IMR-90 (cell line): Measurements from ENCODE around the gene RUNX1. TPM values are rescaled to one million over a fixed set of nuclear protein-coding genes. Genes with fewer than 3 reads are reported as not detected.

Experiments
- ATAC-seq: fragments of 200-7000 bp; cut with Tn5 transposase; 2 replicates; pipeline ENCODE4 v1.9.1; 2020; ENCODE audit warnings: low read depth, mild to moderate bottlenecking, moderate library complexity
- BruUV-seq: library from RNA; stranded (reverse); fragments of 400-500 nt; replicated peaks from 2 replicates; lab custom pipeline; 2021; lab: Mats Ljungman, UMichigan
- CTCF ChIA-PET: fragments of 300-600 bp; formaldehyde crosslinking; extraction: SDS; loops from one replicate; lab custom pipeline; 2021; ENCODE audit warnings: antibody characterized with exemption; lab: Yijun Ruan, JAX
- POLR2A ChIA-PET: fragments of 300-600 bp; sonication (Branson Sonifier 250); formaldehyde crosslinking; loops from one replicate; lab custom pipeline; 2022; ENCODE audit warnings: antibody characterized with exemption; ENCODE audit not compliant: unreplicated experiment; lab: Charles Lee
- DNase-seq: peaks from one replicate; pipeline ENCODE4 v3.0.0; 2013
- H2AFZ ChIP-seq: replicated peaks from 2 replicates; pipeline ENCODE3; 2013; ENCODE audit warnings: low read length, mild to moderate bottlenecking; ENCODE audit not compliant: poor library complexity
- H2AK5ac ChIP-seq: 2 replicates; pipeline ENCODE4 v1.6.1; 2013; ENCODE audit warnings: low read depth, low read length, inconsistent platforms
- H2AK9ac ChIP-seq: replicated peaks from 2 replicates; pipeline ENCODE3; 2013; ENCODE audit warnings: mild to moderate bottlenecking, low read depth, low read length, moderate library complexity; ENCODE audit not compliant: poor library complexity
- H2BK120ac ChIP-seq: 2 replicates; pipeline ENCODE4 v1.6.1; 2013; ENCODE audit warnings: low read depth, low read length, inconsistent platforms
- H2BK15ac ChIP-seq: 3 replicates; pipeline ENCODE4 v1.6.1; 2013; ENCODE audit warnings: low read depth, low read length, inconsistent platforms
- H2BK20ac ChIP-seq: 2 replicates; pipeline ENCODE4 v1.6.1; 2013; ENCODE audit warnings: low read depth, mild to moderate bottlenecking, inconsistent platforms, low read length, moderate library complexity
- H2BK5ac ChIP-seq: 2 replicates; pipeline ENCODE4 v1.6.1; 2013; ENCODE audit warnings: mild to moderate bottlenecking, low read depth, low read length, inconsistent platforms; ENCODE audit not compliant: poor library complexity, severe bottlenecking
- H3K14ac ChIP-seq: replicated peaks from 2 replicates; pipeline ENCODE4 v1.6.1; 2013; ENCODE audit warnings: low read depth, low read length, inconsistent platforms
- H3K18ac ChIP-seq: 2 replicates; pipeline ENCODE4 v1.6.1; 2013; ENCODE audit warnings: low read depth, low read length, control low read depth
- H3K23ac ChIP-seq: 2 replicates; pipeline ENCODE4 v1.6.1; 2013; ENCODE audit warnings: low read depth, low read length, inconsistent platforms
- H3K27ac ChIP-seq: 2 replicates; pipeline ENCODE4 v1.5.1; 2013; ENCODE audit warnings: mild to moderate bottlenecking, control low read depth, low read length; ENCODE audit not compliant: insufficient read depth
- H3K27me3 ChIP-seq: 2 replicates; pipeline ENCODE4 v1.6.1; 2013; ENCODE audit warnings: low read length; ENCODE audit not compliant: control insufficient read depth, insufficient read depth
- H3K36me3 ChIP-seq: 2 replicates; pipeline ENCODE4 v1.6.1; 2013; ENCODE audit warnings: low read length, mixed read lengths; ENCODE audit not compliant: control insufficient read depth, insufficient read depth
- H3K4ac ChIP-seq: 2 replicates; pipeline ENCODE4 v1.6.1; 2013; ENCODE audit warnings: low read depth, low read length, inconsistent platforms
- H3K4me1 ChIP-seq: 2 replicates; pipeline ENCODE4 v1.6.1; 2013; ENCODE audit warnings: low read length, mixed read lengths; ENCODE audit not compliant: control insufficient read depth, insufficient read depth
- H3K4me2 ChIP-seq: 2 replicates; pipeline ENCODE4 v1.6.1; 2013; ENCODE audit warnings: low read depth, mild to moderate bottlenecking, control low read depth, low read length, moderate library complexity
- H3K4me3 ChIP-seq: 2 replicates; pipeline ENCODE4 v1.5.1; 2013; ENCODE audit warnings: low read depth, mild to moderate bottlenecking, control low read depth, low read length, moderate library complexity; ENCODE audit not compliant: insufficient read depth
- H3K56ac ChIP-seq: 2 replicates; pipeline ENCODE4 v1.6.1; 2013; ENCODE audit warnings: low read length, inconsistent platforms; ENCODE audit not compliant: insufficient read depth; ENCODE audit errors: extremely low read depth
- H3K79me1 ChIP-seq, 2 experiments: 2 replicates each; pipeline ENCODE4 v1.6.1; 2013; ENCODE audit warnings: low read length in 2 of 2, inconsistent platforms in 1 of 2, low read depth in 1 of 2
- H3K9ac ChIP-seq: 2 replicates; pipeline ENCODE4 v1.6.1; 2013; ENCODE audit warnings: low read depth, low read length, control low read depth
- H3K9me1 ChIP-seq: 2 replicates; pipeline ENCODE4 v1.6.1; 2013; ENCODE audit warnings: low read length, inconsistent platforms; ENCODE audit not compliant: insufficient read depth
- H3K9me3 ChIP-seq: 2 replicates; pipeline ENCODE4 v1.6.1; 2013; ENCODE audit warnings: low read length; ENCODE audit not compliant: control insufficient read depth, insufficient read depth
- H4K20me1 ChIP-seq: 2 replicates; pipeline ENCODE4 v1.6.1; 2013; ENCODE audit warnings: low read length, inconsistent platforms; ENCODE audit not compliant: insufficient read depth
- H4K5ac ChIP-seq: 2 replicates; pipeline ENCODE4 v1.6.1; 2013; ENCODE audit warnings: mild to moderate bottlenecking, low read depth, low read length, control low read depth
- H4K8ac ChIP-seq, 2 experiments: 2 replicates each; pipeline ENCODE4 v1.6.1; 2013; ENCODE audit warnings: low read depth in 2 of 2, low read length in 2 of 2, control low read depth in 1 of 2, inconsistent platforms in 1 of 2
- H4K91ac ChIP-seq: 2 replicates; pipeline ENCODE4 v1.6.1; 2013; ENCODE audit warnings: low read depth, low read length, inconsistent platforms; ENCODE audit not compliant: insufficient read depth
- BHLHE40 ChIP-seq: fragments of 150-350 bp; IDR thresholded peaks from 2 replicates; pipeline ENCODE4 v1.6.1; 2016; ENCODE audit warnings: mild to moderate bottlenecking, low read depth, low read length
- CEBPB ChIP-seq: IDR thresholded peaks from 2 replicates; pipeline ENCODE4 v1.6.1; 2012; ENCODE audit warnings: low read depth, low read length, improper control_type of control experiment
- CHD1 ChIP-seq: IDR thresholded peaks from 2 replicates; pipeline ENCODE4 v1.6.1; 2012; ENCODE audit warnings: low read depth, low read length, improper control_type of control experiment
- POLR2A ChIP-seq: IDR thresholded peaks from 2 replicates; pipeline ENCODE4 v1.6.1; 2012; ENCODE audit warnings: mild to moderate bottlenecking, low read depth, low read length
- RCOR1 ChIP-seq: IDR thresholded peaks from 2 replicates; pipeline ENCODE4 v1.6.1; 2012; ENCODE audit warnings: mild to moderate bottlenecking, low read length, improper control_type of control experiment; ENCODE audit not compliant: insufficient replicate concordance
- RFX5 ChIP-seq: IDR thresholded peaks from 2 replicates; pipeline ENCODE4 v1.8.0; 2012; ENCODE audit warnings: low read depth, mild to moderate bottlenecking, low read length, moderate library complexity
- WGBS, 2 experiments: methylation state at CpG; one replicate each; pipeline versions ENCODE4 v1.1.5 to v1.1.7; 2013; ENCODE audit warnings: missing lambda C conversion rate in 2 of 2; ENCODE audit not compliant: insufficient read length in 1 of 2; ENCODE audit errors: extremely low coverage in 2 of 2; 5-methylcytosine and 5-hydroxymethylcytosine counted together
- dilution Hi-C: fragments of 300-500 bp; cut with HindIII; formaldehyde crosslinking; loops from one replicate; pipeline ENCODE4 v1.14.3; 2018; ENCODE audit warnings: low sequenced_read_pairs; ENCODE audit not compliant: unreplicated experiment
- in situ Hi-C: fragments of 300-500 bp; cut with MboI; formaldehyde crosslinking; loops from 3 replicates; pipeline ENCODE4 v1.14.3; 2019; ENCODE audit warnings: low sequenced_read_pairs, inconsistent platforms, mixed read lengths
- intact Hi-C: fragments of 100-400 bp; cut with micrococcal nuclease; formaldehyde crosslinking; loops from 2 replicates; pipeline ENCODE4 v1.10.0; 2022
- polyA plus RNA-seq, 3 experiments: library from polyadenylated mRNA; depleted of rRNA; stranded (reverse); fragments of >200 nt; gene quantifications; 2 replicates each; pipeline ENCODE4 v1.2.3, GENCODE V29; 2012; ENCODE audit warnings: low replicate concordance in 1 of 3
- total RNA-seq: library from RNA; depleted of rRNA; stranded (reverse); fragments of >200 nt; gene quantifications from 2 replicates; pipeline ENCODE4 v1.2.3, GENCODE V29; 2012
- TF ChIP-seq, protein P1 (sequence below): conservative IDR thresholded peaks from 2 replicates; pipeline ENCODE4 v1.5.1; 2012; ENCODE audit warnings: mild to moderate bottlenecking, low read depth, low read length, improper control_type of control experiment

Gene RUNX1
- total and polyA plus RNA-seq, 2 of the 4 experiments (the other 2 are of a cell fraction): 34.5 to 56.5 TPM

DNA sequence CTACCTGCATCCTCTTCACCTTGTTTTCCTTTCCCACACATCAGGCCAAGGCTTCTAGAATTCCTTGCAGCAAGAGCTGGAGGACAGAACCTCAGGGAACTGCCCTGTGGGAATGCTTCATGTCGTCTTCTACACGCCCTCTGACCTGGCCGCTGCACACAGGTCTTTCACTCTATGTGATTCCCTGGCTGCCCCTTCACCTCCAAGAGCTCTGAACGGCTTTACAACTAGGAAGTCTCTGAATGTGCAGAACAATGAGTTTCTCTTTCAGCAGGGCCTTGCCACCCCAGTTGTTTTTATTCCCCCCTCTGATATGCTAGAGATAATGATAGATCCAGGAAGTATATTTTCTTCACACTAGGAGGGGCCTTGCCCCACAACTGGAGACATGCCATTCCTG lies 237.7 kb downstream of the RUNX1 start:
- DNase-seq: no peak
- Histone ChIP-seq H3K23ac (peak overlapping the region; percentile 51), H4K91ac (peak overlapping the region; percentile 46), H3K4me2 (no peak overlapping the region), H2BK15ac (no peak overlapping the region), H3K36me3 (peaks cover 26% of the 10 kb centered on the region), H3K56ac (no peak overlapping the region; the same call in 1 of the 2 replicates), H3K4me1 (peaks cover 75% of the 10 kb centered on the region), H2BK5ac (peak overlapping the region; percentile 12), H4K20me1 (peaks cover 60% of the 10 kb centered on the region), H3K14ac (peak overlapping the region; percentile 38), H2AFZ (no peak overlapping the region), H3K4me3 (no peak overlapping the region), H2AK5ac (peak overlapping the region; percentile 62), H4K5ac (peak overlapping the region; percentile 22; the same call in 1 of the 2 replicates), H3K4ac (peak overlapping the region; percentile 59), H3K79me1 (peaks cover 36 to 86% of the 10 kb centered on the region in 2 experiments), H3K9ac (peak overlapping the region; percentile 3; the same call in 1 of the 2 replicates), H3K27ac (peak overlapping the region; percentile 41), H4K8ac (peak overlapping the region; percentile 12 to 33; a peak in 3 of 4 replicates), H3K18ac (peak overlapping the region; percentile 34; the same call in 1 of the 2 replicates), H3K9me3 (no peaks in the 10 kb centered on the region), H2BK20ac (peak overlapping the region; percentile 28), H2BK120ac (peak overlapping the region; percentile 5; the same call in 1 of the 2 replicates), H2AK9ac (no peak overlapping the region), H3K9me1 (peaks cover 60% of the 10 kb centered on the region), H3K27me3 (no peaks in the 10 kb centered on the region)
- no TSS peak for BruUV-seq
- in situ Hi-C loops (no loop called here), dilution Hi-C loops (no loop called here), intact Hi-C loops (loop anchor here (5.0 kb wide), 2 partner anchors 36 to 71 kb away; no protein-coding TSS in a partner anchor)
- no peak for ATAC-seq
- no peak for TF ChIP-seq BHLHE40
- no peak for TF ChIP-seq CEBPB
- TF ChIP-seq CHD1: no peak
- no peak for TF ChIP-seq RFX5
- TF ChIP-seq, protein P1, sequence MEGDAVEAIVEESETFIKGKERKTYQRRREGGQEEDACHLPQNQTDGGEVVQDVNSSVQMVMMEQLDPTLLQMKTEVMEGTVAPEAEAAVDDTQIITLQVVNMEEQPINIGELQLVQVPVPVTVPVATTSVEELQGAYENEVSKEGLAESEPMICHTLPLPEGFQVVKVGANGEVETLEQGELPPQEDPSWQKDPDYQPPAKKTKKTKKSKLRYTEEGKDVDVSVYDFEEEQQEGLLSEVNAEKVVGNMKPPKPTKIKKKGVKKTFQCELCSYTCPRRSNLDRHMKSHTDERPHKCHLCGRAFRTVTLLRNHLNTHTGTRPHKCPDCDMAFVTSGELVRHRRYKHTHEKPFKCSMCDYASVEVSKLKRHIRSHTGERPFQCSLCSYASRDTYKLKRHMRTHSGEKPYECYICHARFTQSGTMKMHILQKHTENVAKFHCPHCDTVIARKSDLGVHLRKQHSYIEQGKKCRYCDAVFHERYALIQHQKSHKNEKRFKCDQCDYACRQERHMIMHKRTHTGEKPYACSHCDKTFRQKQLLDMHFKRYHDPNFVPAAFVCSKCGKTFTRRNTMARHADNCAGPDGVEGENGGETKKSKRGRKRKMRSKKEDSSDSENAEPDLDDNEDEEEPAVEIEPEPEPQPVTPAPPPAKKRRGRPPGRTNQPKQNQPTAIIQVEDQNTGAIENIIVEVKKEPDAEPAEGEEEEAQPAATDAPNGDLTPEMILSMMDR: no peak
- TF ChIP-seq POLR2A: no peak
- TF ChIP-seq RCOR1: no peak
- WGBS, 2 experiments: 84% methylated on average over 3 of the region's 4 CpGs; no CpG with 5 or more reads in 1 of the 2 experiments
- ChIA-PET POLR2A (no interaction called here), CTCF (interaction anchor here (0.9 kb wide), 2 partner anchors 13 to 74 kb away, joined by 3 to 4 read pairs; no protein-coding TSS in a partner anchor)
